Trophoblast cell (in vitro differentiated cells and primary cell): ENCODE measurements around the gene FAM168A.

Experiments used
- DNase-seq, 2 donors: peaks; one replicate each; pipeline ENCODE4 v3.0.0-alpha.2; 2016
- H2AFZ ChIP-seq: 2 replicates; pipeline ENCODE4 v1.6.1; 2013; ENCODE audit warnings: low read length, moderate library complexity, mild to moderate bottlenecking; ENCODE audit not compliant: insufficient read depth, poor library complexity
- H2AK5ac ChIP-seq: 2 replicates; pipeline ENCODE4 v1.6.1; 2013; ENCODE audit warnings: mild to moderate bottlenecking, low read length
- H2BK120ac ChIP-seq: 2 replicates; pipeline ENCODE4 v1.6.1; 2013; ENCODE audit warnings: low read length, mild to moderate bottlenecking, moderate library complexity; ENCODE audit not compliant: insufficient read depth, poor library complexity
- H2BK12ac ChIP-seq: 2 replicates; pipeline ENCODE4 v1.6.1; 2013; ENCODE audit warnings: mild to moderate bottlenecking, low read length, moderate library complexity
- H2BK5ac ChIP-seq: 2 replicates; pipeline ENCODE4 v1.6.1; 2013; ENCODE audit warnings: low read length, low read depth, moderate library complexity, mild to moderate bottlenecking; ENCODE audit not compliant: poor library complexity
- H3K14ac ChIP-seq: 2 replicates; pipeline ENCODE4 v1.6.1; 2013; ENCODE audit warnings: mild to moderate bottlenecking, low read length
- H3K18ac ChIP-seq: 2 replicates; pipeline ENCODE4 v1.6.1; 2013; ENCODE audit warnings: mild to moderate bottlenecking, low read length
- H3K23ac ChIP-seq: 2 replicates; pipeline ENCODE4 v1.6.1; 2013; ENCODE audit warnings: low read length
- H3K27ac ChIP-seq: 2 replicates; pipeline ENCODE4 v1.5.1; 2013; ENCODE audit warnings: low read depth, mild to moderate bottlenecking, inconsistent platforms, low read length, moderate library complexity
- H3K27me3 ChIP-seq: 2 replicates; pipeline ENCODE4 v1.6.1; 2013; ENCODE audit warnings: inconsistent platforms, mild to moderate bottlenecking, low read length, moderate library complexity; ENCODE audit not compliant: insufficient read depth
- H3K36me3 ChIP-seq, 2 experiments: 1 replicate in 1 of 2; 2 replicates in 1 of 2; pipeline ENCODE4 v1.6.1; 2013; ENCODE audit warnings: low read length in 2 of 2, mild to moderate bottlenecking in 2 of 2, moderate library complexity in 1 of 2; ENCODE audit not compliant: insufficient read depth in 2 of 2, control insufficient read depth in 1 of 2
- H3K4ac ChIP-seq: 2 replicates; pipeline ENCODE4 v1.6.1; 2013; ENCODE audit warnings: low read depth, mild to moderate bottlenecking, low read length, moderate library complexity
- H3K4me1 ChIP-seq, 2 experiments: 1 replicate in 1 of 2; 2 replicates in 1 of 2; pipeline ENCODE4 v1.6.1; 2013; ENCODE audit warnings: low read length in 2 of 2, mild to moderate bottlenecking in 2 of 2, moderate library complexity in 1 of 2; ENCODE audit not compliant: insufficient read depth in 2 of 2, control insufficient read depth in 1 of 2
- H3K4me2 ChIP-seq: 2 replicates; pipeline ENCODE4 v1.6.1; 2013; ENCODE audit warnings: inconsistent platforms, mild to moderate bottlenecking, low read length, moderate library complexity
- H3K4me3 ChIP-seq: 2 replicates; pipeline ENCODE4 v1.5.1; 2013; ENCODE audit warnings: mild to moderate bottlenecking, low read depth, low read length, inconsistent platforms
- H3K79me1 ChIP-seq: one replicate; pipeline ENCODE4 v1.6.1; 2013; ENCODE audit warnings: low read length
- H3K79me2 ChIP-seq: 2 replicates; pipeline ENCODE4 v1.6.1; 2013; ENCODE audit warnings: low read length, mild to moderate bottlenecking; ENCODE audit not compliant: control insufficient read depth, insufficient read depth, poor library complexity
- H3K9ac ChIP-seq: 2 replicates; pipeline ENCODE4 v1.6.1; 2013; ENCODE audit warnings: mild to moderate bottlenecking, low read length
- H3K9me3 ChIP-seq: 2 replicates; pipeline ENCODE4 v1.6.1; 2013; ENCODE audit warnings: low read depth, mild to moderate bottlenecking, control low read depth, inconsistent platforms, low read length; ENCODE audit not compliant: insufficient read depth
- H4K12ac ChIP-seq: 2 replicates; pipeline ENCODE4 v1.6.1; 2013; ENCODE audit warnings: low read depth, mild to moderate bottlenecking, low read length, moderate library complexity
- H4K8ac ChIP-seq: 2 replicates; pipeline ENCODE4 v1.6.1; 2013; ENCODE audit warnings: low read depth, mild to moderate bottlenecking, low read length, moderate library complexity
- H4K91ac ChIP-seq: one replicate; pipeline ENCODE4 v1.6.1; 2013; ENCODE audit warnings: low read depth, mild to moderate bottlenecking, low read length, moderate library complexity
- WGBS: extraction: QIAGEN DNeasy Blood & Tissue Kit; methylation state at CpG from one replicate; pipeline ENCODE4 v1.1.7; 2013; ENCODE audit warnings: missing lambda C conversion rate; ENCODE audit not compliant: insufficient read length, insufficient coverage; ENCODE audit errors: extremely low coverage; 5-methylcytosine and 5-hydroxymethylcytosine counted together

FAM168A gene

GRCh38 chr11:73556966-73557365, 40.9 kb downstream of the FAM168A start:
- H3K23ac ChIP-seq, result no peak overlapping the region
- H3K4ac ChIP-seq, result no peak overlapping the region
- no peak overlapping the region for H2BK12ac ChIP-seq
- H3K18ac ChIP-seq, result no peak overlapping the region
- H2BK120ac ChIP-seq, result no peak overlapping the region
- no peak overlapping the region for H4K91ac ChIP-seq
- no peaks in the 10 kb centered on the region for H3K79me1 ChIP-seq
- H3K79me2 ChIP-seq, result no peaks in the 10 kb centered on the region
- no peak overlapping the region for H3K4me3 ChIP-seq
- no CpG with 5 or more reads among the region's 3 CpGs for WGBS
- H4K8ac ChIP-seq, result no peak overlapping the region
- H2BK5ac ChIP-seq, result no peak overlapping the region
- H4K12ac ChIP-seq, result no peak overlapping the region
- H3K27ac ChIP-seq, result no peak overlapping the region
- no peak overlapping the region for H2AFZ ChIP-seq
- H3K4me2 ChIP-seq, result no peak overlapping the region
- no peak overlapping the region for H3K9ac ChIP-seq
- no peak overlapping the region for H3K14ac ChIP-seq
- no peak for DNase-seq
- H3K36me3 ChIP-seq, result no peaks in the 10 kb centered on the region
- H3K27me3 ChIP-seq, result no peaks in the 10 kb centered on the region
- H2AK5ac ChIP-seq, result no peak overlapping the region
- H3K4me1 ChIP-seq, result no peaks in the 10 kb centered on the region
- no peaks in the 10 kb centered on the region for H3K9me3 ChIP-seq

- H3K79me2 ChIP-seq, result no peaks in the 10 kb centered on the region
- no peak overlapping the region for H3K23ac ChIP-seq
- no CpG with 5 or more reads among the region's 3 CpGs for WGBS
Observed at GRCh38 chr11:73555615-73556014, 42.3 kb downstream of the FAM168A start.

DNA sequence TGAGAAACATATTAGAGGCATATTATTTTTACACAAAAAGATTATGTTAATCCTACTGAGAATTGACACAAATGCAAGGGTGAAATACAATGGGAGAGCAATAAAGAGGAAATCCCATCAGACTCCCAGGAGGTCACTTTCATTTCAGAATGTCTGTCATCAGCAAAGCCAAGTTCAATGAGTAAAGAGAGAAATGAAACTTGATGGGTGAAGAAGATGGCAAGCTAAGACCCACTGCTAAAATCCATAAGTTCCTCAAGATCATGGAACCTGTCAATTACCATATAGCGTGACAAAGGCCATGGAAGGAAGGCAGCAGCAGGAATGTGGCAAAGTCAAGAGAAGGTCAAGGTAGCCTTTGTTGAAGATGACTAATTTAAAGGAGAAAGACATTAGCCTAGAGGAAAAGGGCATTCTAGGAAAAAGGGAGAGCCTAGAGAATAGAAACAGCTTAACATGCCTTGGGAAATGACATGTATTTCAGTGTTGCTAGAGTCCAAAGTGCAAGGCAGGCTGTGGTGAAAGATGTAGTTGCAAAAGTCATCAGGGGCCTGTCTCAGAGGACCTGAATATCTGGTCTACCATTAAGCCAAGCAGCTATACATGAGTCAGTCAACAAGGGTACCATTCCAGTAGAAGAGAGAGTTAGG, 43.1 kb downstream of the FAM168A start:
- H2AK5ac ChIP-seq, result no peak overlapping the region
- H3K18ac ChIP-seq, result no peak overlapping the region
- H2BK12ac ChIP-seq, result no peak overlapping the region
- H3K79me2 ChIP-seq, result no peaks in the 10 kb centered on the region
- no peak overlapping the region for H4K12ac ChIP-seq
- no peaks in the 10 kb centered on the region for H3K27me3 ChIP-seq
- H3K4me2 ChIP-seq, result no peak overlapping the region
- H3K9me3 ChIP-seq, result no peaks in the 10 kb centered on the region
- no peak overlapping the region for H3K27ac ChIP-seq
- WGBS, result no CpG with 5 or more reads among the region's 1 CpG
- DNase-seq, result no peak
- H2BK5ac ChIP-seq, result no peak overlapping the region
- no peak overlapping the region for H4K8ac ChIP-seq
- H2BK120ac ChIP-seq, result no peak overlapping the region
- H3K4me3 ChIP-seq, result no peak overlapping the region
- H2AFZ ChIP-seq, result no peak overlapping the region
- H3K4ac ChIP-seq, result no peak overlapping the region
- no peaks in the 10 kb centered on the region for H3K36me3 ChIP-seq
- H3K14ac ChIP-seq, result no peak overlapping the region
- H4K91ac ChIP-seq, result no peak overlapping the region
- no peak overlapping the region for H3K23ac ChIP-seq
- no peaks in the 10 kb centered on the region for H3K79me1 ChIP-seq
- no peak overlapping the region for H3K9ac ChIP-seq
- peaks cover 0 to 2% of the 10 kb centered on the region in 2 experiments for H3K4me1 ChIP-seq

More at GRCh38 chr11:73555615-73556014, 42.3 kb downstream of the FAM168A start:
- H4K12ac ChIP-seq, result no peak overlapping the region
- no peak overlapping the region for H3K9ac ChIP-seq
- H3K79me1 ChIP-seq, result no peaks in the 10 kb centered on the region
- H3K14ac ChIP-seq, result no peak overlapping the region
- H3K9me3 ChIP-seq, result no peaks in the 10 kb centered on the region
- H4K91ac ChIP-seq, result no peak overlapping the region
- H3K27me3 ChIP-seq, result no peaks in the 10 kb centered on the region
- H3K4me2 ChIP-seq, result no peak overlapping the region
- H3K4me3 ChIP-seq, result no peak overlapping the region
- no peak overlapping the region for H2BK5ac ChIP-seq
- H2AK5ac ChIP-seq, result no peak overlapping the region
- H2BK120ac ChIP-seq, result no peak overlapping the region
- no peak overlapping the region for H3K18ac ChIP-seq
- H2BK12ac ChIP-seq, result no peak overlapping the region
- H3K4me1 ChIP-seq, result peaks cover 0 to 2% of the 10 kb centered on the region in 2 experiments
- no peaks in the 10 kb centered on the region for H3K36me3 ChIP-seq
- H2AFZ ChIP-seq, result no peak overlapping the region
- H4K8ac ChIP-seq, result no peak overlapping the region
- no peak overlapping the region for H3K27ac ChIP-seq
- H3K4ac ChIP-seq, result no peak overlapping the region
- no peak for DNase-seq

DNA sequence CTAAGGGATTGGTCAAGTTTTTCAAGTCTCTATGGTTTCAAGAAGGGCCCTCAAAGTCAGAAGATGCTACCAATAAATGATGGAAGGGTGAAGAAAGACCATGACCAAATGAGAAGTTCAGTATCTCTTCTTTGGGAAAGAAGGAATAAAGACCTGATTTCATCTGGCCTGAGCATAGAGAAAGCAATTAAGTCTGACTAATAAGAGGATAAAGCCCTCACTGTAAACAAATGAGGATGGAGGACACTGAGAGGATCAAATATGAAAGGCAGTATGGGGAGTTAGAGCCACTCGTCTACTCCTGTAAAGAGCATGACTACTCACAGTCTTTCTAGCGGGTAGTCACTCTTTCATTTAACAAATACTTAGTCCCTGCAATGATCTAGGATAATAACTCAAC, 44.6 kb downstream of the FAM168A start:
- H3K79me1 ChIP-seq, result no peaks in the 10 kb centered on the region
- no peak overlapping the region for H2AFZ ChIP-seq
- H3K79me2 ChIP-seq, result no peaks in the 10 kb centered on the region
- H3K4me1 ChIP-seq, result peaks cover 0 to 2% of the 10 kb centered on the region in 2 experiments
- no peak overlapping the region for H4K8ac ChIP-seq
- H2BK12ac ChIP-seq, result no peak overlapping the region
- no CpG with 5 or more reads among the region's 2 CpGs for WGBS
- H2BK120ac ChIP-seq, result no peak overlapping the region
- H3K9me3 ChIP-seq, result no peaks in the 10 kb centered on the region
- no peak overlapping the region for H3K27ac ChIP-seq
- no peak overlapping the region for H3K9ac ChIP-seq
- H3K27me3 ChIP-seq, result no peaks in the 10 kb centered on the region
- H2BK5ac ChIP-seq, result no peak overlapping the region
- H4K12ac ChIP-seq, result no peak overlapping the region
- no peak overlapping the region for H3K18ac ChIP-seq
- no peak overlapping the region for H4K91ac ChIP-seq
- H3K4me2 ChIP-seq, result no peak overlapping the region
- H3K4me3 ChIP-seq, result no peak overlapping the region
- H3K4ac ChIP-seq, result no peak overlapping the region
- no peak overlapping the region for H2AK5ac ChIP-seq
- no peak overlapping the region for H3K14ac ChIP-seq
- no peak for DNase-seq
- no peaks in the 10 kb centered on the region for H3K36me3 ChIP-seq
- H3K23ac ChIP-seq, result no peak overlapping the region
